VCaP (cell line): ENCODE data around the gene ADGRG7.

ENCODE experiments used
- H3K27ac ChIP-seq: fragments of 450-650 bp; 2 replicates; pipeline ENCODE4 v1.5.1; 2017
- CTCF ChIP-seq: fragments of 450-650 bp; conservative IDR thresholded peaks from 2 replicates; pipeline ENCODE4 v1.5.1; 2017; ENCODE audit warnings: mild to moderate bottlenecking, moderate library complexity

The ADGRG7 gene

GRCh38 chr3:100708644-100708988 lies 99.2 kb downstream of the ADGRG7 start:
- peak overlapping the region; percentile 81; the same call in 1 of the 2 replicates for H3K27ac ChIP-seq
- TF ChIP-seq CTCF, result no peak

- TF ChIP-seq CTCF, result no peak
- peak within 1 kb of the TSS; percentile 81 for H3K27ac ChIP-seq
Observed at GRCh38 chr3:100708989-100709841, 99.8 kb downstream of the ADGRG7 start, which contains the start of gene TFG. Gene TFG (plus strand): TSS chr3:100709494. CDS start chr3:100713686, 4,192 bp downstream.

GRCh38 chr3:100709842-100710260 lies 100.5 kb downstream of the ADGRG7 start:
- no peak for TF ChIP-seq CTCF
- peak overlapping the region; percentile 81 for H3K27ac ChIP-seq

- TF ChIP-seq CTCF, result peak; percentile 59
- peak overlapping the region; percentile 81 for H3K27ac ChIP-seq
Observed at GRCh38 chr3:100710261-100710968, 101.0 kb downstream of the ADGRG7 start.

GRCh38 chr3:100715176-100715575 lies 105.8 kb downstream of the ADGRG7 start:
- H3K27ac ChIP-seq, result no peak overlapping the region
- no peak for TF ChIP-seq CTCF

GRCh38 chr3:100717063-100717462 lies 107.7 kb downstream of the ADGRG7 start:
- no peak overlapping the region for H3K27ac ChIP-seq
- TF ChIP-seq CTCF, result no peak
